SK-N-DZ (cell line): Measurements from ENCODE around the gene SLC39A7.

ENCODE experiments used
- DNase-seq: peaks from one replicate; pipeline ENCODE4 v3.0.0-alpha.2; 2015; ENCODE audit warnings: low spot score
- small RNA-seq, 2 experiments: library from RNA; depleted of rRNA; stranded (forward); fragments of <200 nt; gene quantifications; one replicate each; pipeline ENCODE3, GENCODE V24; 2014

The SLC39A7 gene

DNA sequence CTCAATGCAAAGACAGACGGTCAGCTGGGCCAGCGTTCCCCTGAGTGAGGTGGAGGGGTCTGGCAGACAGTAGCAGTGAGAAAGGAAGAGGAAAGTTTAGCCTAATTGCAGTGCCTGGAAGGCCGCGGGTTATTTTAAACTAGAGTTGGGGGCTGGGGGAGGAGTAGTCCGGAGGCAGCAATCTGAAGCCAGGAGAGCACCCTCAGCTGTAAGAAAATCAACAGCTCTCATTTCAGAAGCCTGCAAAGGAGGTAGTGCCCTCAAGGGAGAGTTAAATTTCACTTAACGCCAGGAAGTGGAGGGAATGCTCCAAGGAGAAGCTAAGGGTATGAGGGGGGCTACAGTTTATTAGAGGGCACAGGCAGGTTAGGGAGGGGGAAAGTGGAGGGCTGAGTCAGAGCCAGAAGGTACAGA lies 34.6 kb downstream of the SLC39A7 start:
- DNase-seq: no peak

DNA sequence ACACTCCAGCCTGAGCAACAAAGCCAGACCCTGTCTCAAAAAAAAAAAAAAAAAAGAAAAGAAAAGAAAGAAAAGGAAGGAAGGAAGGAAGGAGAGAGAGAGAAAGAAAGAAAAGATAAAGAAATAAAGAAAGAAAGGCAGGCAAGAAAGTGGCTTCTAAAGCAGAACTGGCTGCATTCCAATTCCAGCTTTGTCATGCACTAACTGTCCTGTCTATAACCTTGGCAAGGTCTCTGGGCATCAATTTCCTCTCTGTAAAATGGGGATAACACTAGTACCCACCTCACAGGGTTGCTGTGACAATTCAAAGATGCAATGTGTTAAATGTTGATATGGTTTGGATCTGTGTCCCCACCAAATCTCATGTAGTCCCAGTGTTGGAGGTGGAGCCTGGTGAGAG lies 35.7 kb downstream of the SLC39A7 start:
- no peak for DNase-seq

DNA sequence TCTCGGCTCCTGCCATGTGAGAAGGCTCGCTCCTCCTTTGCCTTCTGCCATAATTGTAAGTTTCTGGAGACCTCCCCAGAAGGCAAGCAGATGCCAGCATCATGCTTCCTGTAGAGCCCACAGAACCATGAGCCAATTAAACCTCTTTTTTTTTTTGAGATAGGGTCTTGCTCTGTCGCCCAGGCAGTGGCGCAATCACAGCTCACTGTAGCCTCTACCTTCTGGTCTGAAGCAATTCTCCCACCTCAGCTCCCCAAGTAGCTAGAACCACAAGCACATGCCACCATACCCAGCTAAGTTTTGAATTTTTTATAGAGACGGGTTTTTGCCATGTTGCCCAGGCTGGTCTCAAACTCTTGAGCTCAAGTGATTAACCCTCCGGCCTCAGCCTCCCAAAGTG lies 36.2 kb downstream of the SLC39A7 start:
- DNase-seq: no peak

DNA sequence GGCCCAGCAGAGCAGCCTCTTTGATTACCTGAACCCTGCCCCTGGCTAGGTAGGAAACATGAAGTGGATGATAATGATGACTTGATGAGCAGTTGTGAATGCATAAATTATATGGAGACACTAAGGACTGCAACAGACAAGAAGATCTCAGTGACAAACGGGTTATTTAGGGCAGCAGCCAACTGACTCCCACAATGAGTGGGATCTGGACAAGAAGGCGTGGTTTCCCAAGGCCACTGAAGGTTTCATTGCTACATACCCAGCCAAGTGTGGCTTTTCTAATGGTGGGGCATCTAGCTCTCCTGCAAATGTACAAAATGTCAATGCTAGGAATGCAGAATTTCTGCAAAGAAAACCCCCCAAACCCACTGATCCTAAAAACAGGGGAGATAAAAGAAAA lies 37.1 kb downstream of the SLC39A7 start:
- no peak for DNase-seq

DNA sequence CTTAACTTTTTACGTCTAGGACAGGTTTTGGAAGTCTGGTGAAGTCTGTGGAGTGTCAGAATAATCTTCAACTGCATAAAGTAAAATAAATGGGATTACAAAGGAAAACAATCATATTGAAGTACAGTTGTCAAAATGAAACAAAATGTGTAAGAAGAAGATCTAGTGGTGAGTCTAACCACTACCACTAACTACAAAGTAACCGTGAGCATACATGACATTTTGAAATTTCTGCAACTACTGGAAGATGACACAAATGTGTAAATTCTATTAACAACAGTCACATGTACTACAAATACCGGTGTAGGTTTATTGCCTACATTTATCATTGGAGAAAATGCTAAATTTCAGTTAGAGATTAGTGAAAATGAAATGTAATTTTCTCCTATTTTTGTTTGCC lies 41.3 kb downstream of the SLC39A7 start:
- no peak for DNase-seq

DNA sequence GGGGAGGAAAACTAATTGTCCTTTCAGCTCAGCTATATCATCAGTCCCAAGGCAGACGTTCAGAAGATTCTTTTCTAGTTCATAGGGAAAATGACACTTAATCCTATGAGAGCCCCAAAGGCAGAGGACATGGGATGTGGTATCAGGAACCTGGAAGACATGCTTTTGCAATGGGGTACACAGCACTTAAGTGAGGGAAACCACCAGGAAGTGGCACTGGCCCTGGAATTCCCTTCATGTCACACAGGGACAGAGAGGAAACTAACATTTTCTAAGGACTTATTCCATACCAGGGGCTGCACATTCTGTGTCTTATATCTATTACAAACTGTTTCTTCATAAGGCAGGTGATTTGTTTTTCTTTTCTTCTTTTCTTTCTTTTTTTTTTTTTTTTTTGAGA lies 42.8 kb downstream of the SLC39A7 start:
- DNase-seq: no peak

DNA sequence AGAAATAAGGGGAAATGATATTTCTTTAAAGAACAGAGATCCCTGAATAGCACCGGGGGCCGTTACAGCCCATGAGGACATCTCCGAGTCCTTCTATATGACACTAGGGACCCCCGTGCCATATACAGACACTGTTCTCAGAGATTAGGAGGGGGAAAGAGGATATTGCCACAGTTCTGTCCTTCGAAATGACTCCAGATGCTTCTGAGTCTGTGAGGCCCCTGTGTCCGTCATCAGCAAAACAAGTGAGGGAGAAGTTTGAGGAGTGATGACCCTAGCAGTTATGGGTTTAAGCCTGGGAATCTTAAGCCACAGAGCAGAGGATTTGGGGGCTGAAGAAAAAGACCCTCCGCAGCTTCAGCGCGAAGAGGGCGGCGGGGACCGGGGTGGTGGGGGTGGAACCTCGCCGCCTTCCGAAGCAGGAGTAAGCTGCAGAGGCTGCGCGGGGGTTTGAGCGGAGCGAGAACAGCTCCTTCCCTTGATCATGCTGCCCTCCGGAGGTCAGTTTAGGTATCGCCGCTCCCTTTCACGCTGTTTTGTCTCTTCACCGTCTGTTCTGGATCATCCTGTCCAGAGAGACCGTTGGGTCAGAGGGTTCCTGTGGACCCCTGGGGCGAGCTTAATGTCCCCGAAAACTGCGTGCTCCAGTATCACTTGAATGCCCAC lies 47.4 kb downstream of the SLC39A7 start:
- DNase-seq: peak; percentile 85

DNA sequence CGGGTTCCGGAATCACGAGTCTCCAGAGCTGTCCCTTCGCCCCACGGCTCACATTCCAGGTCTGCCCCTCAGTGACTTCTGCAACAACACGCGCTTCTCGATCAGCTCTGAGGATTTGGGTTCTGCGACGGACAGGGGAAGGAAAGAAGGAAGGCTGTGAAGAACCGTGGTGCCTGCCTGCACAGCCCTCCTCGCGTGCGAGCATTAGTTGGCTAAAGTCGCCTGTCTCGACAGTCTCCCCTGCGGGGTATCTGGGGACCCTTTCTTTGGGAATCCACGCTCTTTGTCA lies 47.9 kb downstream of the SLC39A7 start:
- no peak for DNase-seq

DNA sequence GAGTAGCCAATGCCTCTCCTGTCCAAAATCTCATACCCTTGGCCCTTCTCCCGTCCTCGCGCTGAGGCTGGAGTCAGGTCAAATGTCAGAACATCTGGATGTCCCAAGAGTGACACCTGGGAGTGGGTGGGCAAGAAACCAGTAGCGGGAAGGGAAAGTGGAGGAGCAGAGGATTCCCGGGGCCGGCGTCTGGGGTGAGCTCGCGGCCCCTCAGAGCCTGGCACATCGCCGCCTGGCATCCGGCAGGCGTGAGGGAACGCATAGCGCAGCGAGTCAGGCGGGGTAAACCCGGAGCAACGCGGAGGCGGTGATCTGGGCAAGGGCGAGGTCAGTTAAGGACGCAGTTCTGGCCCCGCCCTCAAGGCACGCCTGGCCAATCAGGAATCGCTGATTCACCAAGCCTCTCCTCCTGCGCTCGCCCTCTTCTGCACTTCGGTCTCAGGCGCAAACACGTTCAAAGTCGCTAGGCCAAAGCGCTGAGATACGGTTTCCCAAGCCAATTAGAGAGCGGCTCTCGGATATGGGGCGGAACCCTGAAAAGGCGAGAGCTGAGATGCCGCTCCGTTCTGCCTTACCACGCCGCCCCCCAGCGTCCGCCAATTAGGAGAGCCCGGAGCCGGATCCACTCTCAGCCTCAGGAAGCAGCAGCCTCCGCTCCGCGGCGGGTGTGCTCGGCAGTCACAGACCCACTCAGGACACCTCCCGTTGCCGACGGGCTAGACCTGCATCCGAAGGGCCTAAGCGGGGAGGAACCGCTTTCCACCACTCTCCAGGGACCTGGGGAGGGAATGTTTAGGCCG lies 48.5 kb downstream of the SLC39A7 start:
- peak; percentile 99 for DNase-seq

DNA sequence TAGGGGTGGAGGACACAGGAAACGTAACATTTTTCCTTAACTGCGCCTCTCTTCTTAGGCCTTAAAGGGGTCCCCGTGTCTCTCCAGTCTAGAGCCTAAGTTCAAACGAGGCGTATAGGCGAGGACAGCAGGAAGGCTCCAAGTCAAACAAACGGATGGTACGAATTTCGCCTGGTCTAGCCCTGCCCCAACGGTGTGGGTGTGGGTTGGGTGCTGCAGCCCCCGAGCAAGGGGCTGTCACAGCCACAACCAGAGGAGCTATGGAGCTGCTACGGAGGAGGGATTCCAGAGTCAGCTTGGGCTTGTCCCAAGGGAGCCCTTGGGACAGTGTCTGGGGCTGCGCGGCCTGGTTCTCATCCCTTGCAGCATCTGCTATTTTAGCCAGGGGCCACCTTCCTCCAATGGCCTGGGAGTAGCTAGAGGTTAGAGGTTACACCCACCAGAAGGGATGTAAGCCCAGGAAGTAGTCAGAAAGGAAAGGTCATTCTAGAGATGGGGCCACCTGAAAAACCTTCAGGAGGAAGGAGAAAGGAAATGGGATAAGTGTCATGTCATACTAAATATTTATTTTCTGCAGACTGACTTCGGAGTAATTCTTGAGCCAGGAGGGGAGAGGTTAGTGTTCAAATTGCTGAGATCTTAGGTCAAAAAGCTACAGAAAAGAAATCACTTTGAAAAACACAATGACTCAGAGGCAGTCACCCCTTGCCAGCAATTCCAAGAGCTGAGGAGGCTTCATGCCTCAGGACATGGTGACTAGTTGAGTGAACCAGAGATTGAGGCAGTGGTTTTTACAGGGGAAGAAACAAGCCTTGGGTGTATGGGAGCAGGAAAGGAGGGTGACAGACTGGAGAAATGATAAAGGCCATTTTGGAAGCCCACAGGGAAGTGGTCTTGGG lies 49.3 kb downstream of the SLC39A7 start:
- peak; percentile 87 for DNase-seq

DNA sequence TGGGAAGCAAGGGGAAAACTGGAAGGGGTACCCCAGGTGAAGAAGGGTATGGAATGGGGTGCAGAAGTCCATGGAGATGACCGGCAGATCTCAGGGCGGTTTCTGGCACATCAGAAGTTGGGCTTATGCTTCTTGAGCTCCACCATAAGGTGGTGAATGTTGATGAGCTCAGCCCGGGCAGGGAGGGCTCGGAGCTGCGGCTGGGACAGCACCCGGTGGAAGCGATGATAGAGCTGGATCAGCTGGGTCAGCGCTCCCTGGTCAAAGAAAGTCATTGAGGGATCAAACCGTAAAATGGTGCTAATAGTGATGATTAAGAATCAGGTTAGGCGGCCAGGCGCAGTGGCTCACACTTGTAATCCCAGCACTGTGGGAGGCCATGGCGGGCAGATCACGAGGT lies 50.1 kb downstream of the SLC39A7 start:
- no peak for DNase-seq

DNA sequence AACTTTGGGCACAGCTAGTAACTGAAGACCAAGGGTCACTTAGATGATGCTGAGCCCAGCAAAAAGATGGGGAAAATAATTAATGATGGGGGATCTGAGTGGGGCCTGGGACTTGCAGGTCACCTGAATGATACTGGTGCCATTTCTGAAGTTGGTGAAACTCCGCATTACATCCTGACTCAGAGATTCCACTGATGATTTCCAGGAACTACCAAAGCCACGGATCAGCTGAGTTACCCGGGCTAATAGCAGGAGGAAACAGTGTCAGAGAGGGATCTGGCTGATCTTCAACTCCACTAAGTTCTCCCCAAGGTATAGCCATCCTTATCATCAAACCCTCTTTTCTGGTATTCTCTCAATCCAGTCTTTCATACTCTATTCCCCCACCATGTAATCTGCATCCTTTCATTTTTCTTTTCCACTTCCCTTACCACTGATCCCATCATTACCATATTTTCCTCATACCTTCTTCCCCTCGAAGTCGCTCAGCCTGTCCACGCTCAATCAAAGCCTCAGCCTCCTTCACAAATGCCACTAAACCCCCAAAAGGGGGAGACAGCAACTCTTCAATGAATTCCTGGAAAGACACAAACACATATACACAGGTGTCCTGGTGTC lies 50.8 kb downstream of the SLC39A7 start:
- DNase-seq: no peak

DNA sequence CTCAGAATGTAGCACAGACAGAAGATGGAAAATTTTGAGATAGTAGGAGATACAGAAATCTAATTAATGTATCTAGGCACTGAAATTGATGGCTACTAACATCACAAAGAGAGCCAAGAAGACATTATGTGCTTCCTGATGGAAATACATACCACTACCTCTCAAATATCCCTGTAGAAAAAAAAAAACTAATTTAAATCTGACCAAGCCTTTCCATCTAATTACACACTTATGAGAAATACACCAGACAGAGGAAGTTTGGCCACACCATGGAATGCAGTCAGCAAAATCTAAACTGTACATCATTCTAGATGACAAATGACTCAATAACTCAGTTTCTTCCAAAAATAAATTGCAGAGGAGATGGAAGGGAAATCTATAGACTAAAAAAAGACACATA lies 52.1 kb downstream of the SLC39A7 start:
- DNase-seq: no peak

Small RNAs within 50 kb of the gene (small RNA-seq; reads per million reads assigned to genes)
- 0.18 to 1.2 reads per million in 2 experiments for gene MIR219A1
- gene RNY4P10: 0.03 to 2.6 reads per million in 2 experiments
